SK-MEL-5 (cell line): Measurements from ENCODE around the gene CCDC77. TPM values are rescaled to one million over a fixed set of nuclear protein-coding genes. Genes with fewer than 3 reads are reported as not detected.
A peak's percentile ranks its signal among the peaks of the same experiment; 100 is the strongest.
"Not testable (repeated sequence)": the region's sequence is repeated elsewhere in the genome, so short reads cannot be mapped to it uniquely, and the experiment has no call there.

Experiments used
- DNase-seq: peaks from one replicate; pipeline ENCODE4 v3.0.0-alpha.2; 2016; ENCODE audit warnings: low read depth, low spot score
- in situ Hi-C: cut with HindIII; loops from 2 replicates; pipeline ENCODE4 v1.10.0; 2016; ENCODE audit warnings: low sequenced_read_pairs, high pct_unique_total_duplicates, low pct_unique_long_range_greater_than_20kb
- polyA plus RNA-seq, 2 experiments: library from polyadenylated mRNA; depleted of rRNA; stranded (reverse); fragments of >200 nt; gene quantifications; 2 replicates each; pipeline ENCODE4 v1.2.3, GENCODE V29; 2015
- total RNA-seq: library from RNA; depleted of rRNA; stranded (reverse); fragments of >200 nt; shearing (Covaris generic); gene quantifications from 2 replicates; pipeline ENCODE4 v1.2.3, GENCODE V29; 2014; rRNA removed

CCDC77 gene
- total RNA-seq: 11.5 and 13.0 TPM in 2 replicates
- 12.2 and 12.7 TPM in 2 replicates for polyA plus RNA-seq (2015; cell fraction: cytosol; rRNA removed)
- 24.8 and 36.1 TPM in 2 replicates for polyA plus RNA-seq (2015; cell fraction: nucleus; rRNA removed)

- in situ Hi-C loops: no loop called here
- DNase-seq: peak; percentile 94
These were observed at the start of gene CCDC77 for GRCh38 chr12:401235-402028. Gene CCDC77, plus strand, starts transcription at chr12:401644. Its CDS starts 7,740 bp downstream, at chr12:409384.

- in situ Hi-C loops: no loop called here
These were observed 45.0 kb upstream of the CCDC77 start for GRCh38 chr12:356276-356988.

GRCh38 chr12:359091-359490 lies 42.4 kb upstream of the CCDC77 start:
- in situ Hi-C loops: no loop called here
- DNase-seq: no peak

More at GRCh38 chr12:356276-356988, 45.0 kb upstream of the CCDC77 start:
- DNase-seq: no peak

- DNase-seq: no peak
- in situ Hi-C loops: no loop called here
These were observed 34.6 kb upstream of the CCDC77 start for GRCh38 chr12:366820-367219.

- DNase-seq: no peak
- in situ Hi-C loops: no loop called here
These were observed 33.5 kb upstream of the CCDC77 start for GRCh38 chr12:367972-368371.

GRCh38 chr12:370739-371485 lies 30.5 kb upstream of the CCDC77 start:
- DNase-seq, in situ Hi-C loops: not testable (repeated sequence)

- no peak for DNase-seq
- in situ Hi-C loops: no loop called here
These were observed 14.8 kb upstream of the CCDC77 start for GRCh38 chr12:386651-387050.

GRCh38 chr12:388012-388411 lies 13.4 kb upstream of the CCDC77 start:
- in situ Hi-C loops: no loop called here
- no peak for DNase-seq

GRCh38 chr12:388541-389141 lies 12.8 kb upstream of the CCDC77 start:
- peak; percentile 29 for DNase-seq
- in situ Hi-C loops: no loop called here

- peak; percentile 93 for DNase-seq
- in situ Hi-C loops: no loop called here
These were observed 12.0 kb upstream of the CCDC77 start, which contains the start of gene KDM5A for GRCh38 chr12:389142-390096. Gene KDM5A, minus strand, starts transcription at chr12:389320. Its CDS starts 229 bp downstream, at chr12:389091.

GRCh38 chr12:400828-401227 lies 616 bp upstream of the CCDC77 start:
- DNase-seq: no peak
- in situ Hi-C loops: no loop called here

GRCh38 chr12:402029-402389 lies 565 bp downstream of the CCDC77 start:
- in situ Hi-C loops: no loop called here
- DNase-seq: peak; percentile 38

- in situ Hi-C loops: no loop called here
- DNase-seq: no peak
These were observed 13.4 kb downstream of the CCDC77 start for GRCh38 chr12:414859-415258.

- in situ Hi-C loops: no loop called here
- no peak for DNase-seq
These were observed 17.0 kb downstream of the CCDC77 start for GRCh38 chr12:418432-418831.

- DNase-seq: no peak
- in situ Hi-C loops: no loop called here
These were observed 21.1 kb downstream of the CCDC77 start for GRCh38 chr12:422526-422925.

GRCh38 chr12:435737-436136 lies 34.3 kb downstream of the CCDC77 start:
- in situ Hi-C loops, DNase-seq: not testable (repeated sequence)
